ENCODE measurements around the gene GOLPH3L.
A peak's percentile ranks its signal among the peaks of the same experiment; 100 is the strongest.
"Not testable (repeated sequence)": the region's sequence is repeated elsewhere in the genome, so short reads cannot be mapped to it uniquely, and the experiment has no call there.

The GOLPH3L gene

GRCh38 chr1:150615346-150616201, 81.4 kb downstream of the GOLPH3L start:
- no peak for DNase-seq (ENCODE audit: low spot score)

GRCh38 chr1:150613061-150613920, 83.7 kb downstream of the GOLPH3L start:
- DNase-seq (ENCODE audit: low spot score) = peak; percentile 91

- no peak for DNase-seq (ENCODE audit: low spot score)
Measured at GRCh38 chr1:150612014-150612345, 85.0 kb downstream of the GOLPH3L start.

- no peak for DNase-seq (ENCODE audit: low spot score)
Measured at GRCh38 chr1:150610576-150610975, 86.4 kb downstream of the GOLPH3L start.

- no peak for DNase-seq (ENCODE audit: low spot score)
Measured at GRCh38 chr1:150609732-150610131, 87.2 kb downstream of the GOLPH3L start.

GRCh38 chr1:150606463-150607142, 90.4 kb downstream of the GOLPH3L start:
- DNase-seq (ENCODE audit: low spot score) = no peak

- DNase-seq (ENCODE audit: low spot score) = not testable (repeated sequence)
Measured at GRCh38 chr1:150605451-150605731, 91.6 kb downstream of the GOLPH3L start.

- DNase-seq (ENCODE audit: low spot score) = no peak
Measured at GRCh38 chr1:150604226-150604588, 92.7 kb downstream of the GOLPH3L start.

- no peak for DNase-seq (ENCODE audit: low spot score)
Measured at GRCh38 chr1:150603711-150604110, 93.2 kb downstream of the GOLPH3L start.

- DNase-seq (ENCODE audit: low spot score) = not testable (repeated sequence)
Measured at GRCh38 chr1:150602372-150602771, 94.6 kb downstream of the GOLPH3L start.

GRCh38 chr1:150601540-150601939, 95.4 kb downstream of the GOLPH3L start:
- no peak for DNase-seq (ENCODE audit: low spot score)

GRCh38 chr1:150598346-150598745, 98.6 kb downstream of the GOLPH3L start:
- DNase-seq (ENCODE audit: low spot score) = not testable (repeated sequence)

GRCh38 chr1:150596976-150597375, 100.0 kb downstream of the GOLPH3L start:
- DNase-seq (ENCODE audit: low spot score) = no peak
